Keratinocyte (primary cell): ENCODE data around the gene ACTL10. TPM values are rescaled to one million over a fixed set of nuclear protein-coding genes. Genes with fewer than 3 reads are reported as not detected.

Experiments
- DNase-seq: peaks from one replicate; pipeline ENCODE4 v3.0.0-alpha.2; 2011; ENCODE audit warnings: low read depth, missing footprints, low spot score
- FAIRE-seq: peaks from 2 replicates; lab custom pipeline; 2011; peaks lifted over from hg19 to GRCh38; lab: Jason Lieb, UNC
- H2AFZ ChIP-seq: 2 replicates; pipeline ENCODE4 v1.6.0; 2012; ENCODE audit warnings: low read length, control low read depth, inconsistent platforms; ENCODE audit not compliant: control insufficient read depth
- H3K27ac ChIP-seq: 2 replicates; pipeline ENCODE4 v1.5.1; 2011; ENCODE audit warnings: low read length; ENCODE audit not compliant: control insufficient read depth, insufficient read depth
- H3K27me3 ChIP-seq: 3 replicates; pipeline ENCODE4 v1.6.0; 2011; ENCODE audit warnings: low read length; ENCODE audit not compliant: control insufficient read depth, insufficient read depth; ENCODE audit errors: extremely low read depth
- H3K36me3 ChIP-seq, 2 experiments: 2 replicates in 1 of 2; 3 replicates in 1 of 2; pipeline ENCODE4 v1.5.1; 2011; ENCODE audit warnings: low read length in 2 of 2, mild to moderate bottlenecking in 1 of 2; ENCODE audit not compliant: control insufficient read depth in 2 of 2, insufficient read depth in 2 of 2; ENCODE audit errors: extremely low read depth in 1 of 2
- H3K4me1 ChIP-seq: 3 replicates; pipeline ENCODE4 v1.5.1; 2011; ENCODE audit warnings: low read length; ENCODE audit not compliant: control insufficient read depth, insufficient read depth; ENCODE audit errors: extremely low read depth
- H3K4me2 ChIP-seq: 3 replicates; pipeline ENCODE4 v1.6.0; 2011; ENCODE audit warnings: low read depth, low read length; ENCODE audit not compliant: control insufficient read depth, insufficient read depth; ENCODE audit errors: extremely low read depth
- H3K4me3 ChIP-seq, 3 experiments: fragments of 200-600 bp in 1 of 3; sonication (generic) in 1 of 3; 2 replicates in 2 of 3; 3 replicates in 1 of 3; pipeline ENCODE4 v1.5.1; 2011 to 2016; ENCODE audit warnings: low read length in 3 of 3, mild to moderate bottlenecking in 3 of 3, control low read depth in 2 of 3, inconsistent platforms in 1 of 3, low read depth in 1 of 3, mixed read lengths in 1 of 3, mixed run types in 1 of 3, moderate library complexity in 1 of 3; ENCODE audit not compliant: control insufficient read depth in 2 of 3, insufficient read depth in 2 of 3; ENCODE audit errors: extremely low read depth in 1 of 3
- H3K79me2 ChIP-seq: 2 replicates; pipeline ENCODE4 v1.6.0; 2012; ENCODE audit warnings: low read length; ENCODE audit not compliant: control insufficient read depth, insufficient read depth
- H3K9ac ChIP-seq: 3 replicates; pipeline ENCODE4 v1.6.0; 2011; ENCODE audit warnings: low read length; ENCODE audit not compliant: control insufficient read depth, insufficient read depth; ENCODE audit errors: extremely low read depth
- H3K9me1 ChIP-seq: 3 replicates; pipeline ENCODE4 v1.6.0; 2011; ENCODE audit warnings: low read length; ENCODE audit not compliant: control insufficient read depth, insufficient read depth; ENCODE audit errors: extremely low read depth
- H3K9me3 ChIP-seq: 2 replicates; pipeline ENCODE4 v1.5.1; 2012; ENCODE audit warnings: low read depth, low read length; ENCODE audit not compliant: control insufficient read depth
- H4K20me1 ChIP-seq: 3 replicates; pipeline ENCODE4 v1.6.0; 2011; ENCODE audit warnings: low read length; ENCODE audit not compliant: control insufficient read depth, insufficient read depth; ENCODE audit errors: extremely low read depth
- EZH2 ChIP-seq: IDR thresholded peaks from one replicate; pipeline ENCODE4 v1.6.1; 2012; ENCODE audit warnings: inconsistent platforms, mild to moderate bottlenecking, low read length, moderate library complexity
- dilution Hi-C: fragments of 300-500 bp; cut with MboI; formaldehyde crosslinking; loops from one replicate; pipeline ENCODE4 v1.7.0; 2020; ENCODE audit warnings: low sequenced_read_pairs; ENCODE audit not compliant: extremely low pct_ligation_motif_present
- polyA plus RNA-seq, 5 experiments: library from polyadenylated mRNA; depleted of rRNA in 3 of 5; stranded (reverse) in 3 of 5; stranded (forward) in 1 of 5; unstranded in 1 of 5; fragments of >200 nt; gene quantifications; 1 replicate in 1 of 5; 2 replicates in 3 of 5; 3 replicates in 1 of 5; pipeline versions ENCODE4 v1.2.1 to v1.2.3, GENCODE V29; 2011 to 2012; ENCODE audit warnings: missing spikeins in 2 of 5, low read depth in 1 of 5, low replicate concordance in 1 of 5
- TF ChIP-seq, protein P1 (sequence below), 3 experiments: IDR thresholded peaks in 1 of 3; conservative IDR thresholded peaks in 1 of 3; optimal IDR thresholded peaks in 1 of 3; 2 replicates in 2 of 3; 3 replicates in 1 of 3; pipeline versions ENCODE3 to v1.5.1; 2011; ENCODE audit warnings: low read length in 3 of 3, mild to moderate bottlenecking in 3 of 3, moderate library complexity in 2 of 3, control low read depth in 1 of 3, inconsistent platforms in 1 of 3; ENCODE audit not compliant: insufficient read depth in 2 of 3; ENCODE audit errors: extremely low read depth in 1 of 3

ACTL10 gene
- polyA plus RNA-seq, 1 donor (not counting 4 experiments of a cell fraction or from before 2014, with no cell fraction given) = 0.28 TPM

DNA sequence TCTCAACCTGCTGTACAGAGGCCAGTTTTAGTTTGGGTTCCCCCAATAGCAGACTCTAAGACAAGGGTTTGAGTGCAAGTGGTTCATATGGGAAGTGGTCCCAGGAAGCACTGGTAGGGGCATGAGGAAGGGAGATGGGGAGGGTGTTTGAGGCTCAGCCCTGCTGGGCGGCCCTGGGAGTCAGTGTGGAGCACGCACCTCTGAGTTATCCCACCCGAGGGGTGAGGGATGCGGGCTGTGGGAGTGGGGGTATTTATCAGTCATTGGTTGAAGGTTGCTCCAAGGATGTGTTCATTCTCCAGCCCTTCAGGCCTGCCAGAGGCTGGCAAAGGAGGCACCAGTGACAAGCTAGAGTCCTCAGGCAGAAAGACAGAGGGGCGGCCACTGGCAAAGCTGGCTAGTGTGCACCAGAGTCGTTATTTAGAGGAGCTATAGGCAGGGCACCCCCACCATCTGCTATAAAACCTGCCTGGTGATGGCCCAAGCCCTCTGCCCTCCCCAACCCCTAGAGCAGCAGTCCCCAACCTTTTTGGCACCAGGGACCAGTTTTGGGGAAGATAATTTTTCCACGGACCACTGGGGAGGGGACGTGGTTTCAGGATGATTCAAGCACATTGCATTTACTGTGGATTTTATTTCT is 36.9 kb downstream of the ACTL10 start:
- Histone ChIP-seq H3K4me3 (no peak overlapping the region), H4K20me1 (no peaks in the 10 kb centered on the region), H3K4me2 (no peak overlapping the region), H3K9me1 (no peaks in the 10 kb centered on the region), H3K4me1 (no peaks in the 10 kb centered on the region), H3K79me2 (no peaks in the 10 kb centered on the region), H3K36me3 (peaks cover 0 to 5% of the 10 kb centered on the region in 2 experiments), H3K27ac (no peak overlapping the region), H3K9ac (no peak overlapping the region), H2AFZ (no peak overlapping the region), H3K27me3 (no peaks in the 10 kb centered on the region), H3K9me3 (no peaks in the 10 kb centered on the region)
- no peak for DNase-seq
- no peak for FAIRE-seq
- TF ChIP-seq, protein P1, sequence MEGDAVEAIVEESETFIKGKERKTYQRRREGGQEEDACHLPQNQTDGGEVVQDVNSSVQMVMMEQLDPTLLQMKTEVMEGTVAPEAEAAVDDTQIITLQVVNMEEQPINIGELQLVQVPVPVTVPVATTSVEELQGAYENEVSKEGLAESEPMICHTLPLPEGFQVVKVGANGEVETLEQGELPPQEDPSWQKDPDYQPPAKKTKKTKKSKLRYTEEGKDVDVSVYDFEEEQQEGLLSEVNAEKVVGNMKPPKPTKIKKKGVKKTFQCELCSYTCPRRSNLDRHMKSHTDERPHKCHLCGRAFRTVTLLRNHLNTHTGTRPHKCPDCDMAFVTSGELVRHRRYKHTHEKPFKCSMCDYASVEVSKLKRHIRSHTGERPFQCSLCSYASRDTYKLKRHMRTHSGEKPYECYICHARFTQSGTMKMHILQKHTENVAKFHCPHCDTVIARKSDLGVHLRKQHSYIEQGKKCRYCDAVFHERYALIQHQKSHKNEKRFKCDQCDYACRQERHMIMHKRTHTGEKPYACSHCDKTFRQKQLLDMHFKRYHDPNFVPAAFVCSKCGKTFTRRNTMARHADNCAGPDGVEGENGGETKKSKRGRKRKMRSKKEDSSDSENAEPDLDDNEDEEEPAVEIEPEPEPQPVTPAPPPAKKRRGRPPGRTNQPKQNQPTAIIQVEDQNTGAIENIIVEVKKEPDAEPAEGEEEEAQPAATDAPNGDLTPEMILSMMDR (optimal IDR thresholded peaks at IDR 0.05 in 1 of 3, IDR thresholded peaks at IDR 0.05 in 1 of 3, conservative IDR thresholded peaks at IDR 0.05 in 1 of 3; ENCODE audit: extremely low read depth in 1 of 3, insufficient read depth in 2 of 3, low read length in 3 of 3) = no peak
- TF ChIP-seq EZH2 = no peak
- dilution Hi-C loops = no loop called here

DNA sequence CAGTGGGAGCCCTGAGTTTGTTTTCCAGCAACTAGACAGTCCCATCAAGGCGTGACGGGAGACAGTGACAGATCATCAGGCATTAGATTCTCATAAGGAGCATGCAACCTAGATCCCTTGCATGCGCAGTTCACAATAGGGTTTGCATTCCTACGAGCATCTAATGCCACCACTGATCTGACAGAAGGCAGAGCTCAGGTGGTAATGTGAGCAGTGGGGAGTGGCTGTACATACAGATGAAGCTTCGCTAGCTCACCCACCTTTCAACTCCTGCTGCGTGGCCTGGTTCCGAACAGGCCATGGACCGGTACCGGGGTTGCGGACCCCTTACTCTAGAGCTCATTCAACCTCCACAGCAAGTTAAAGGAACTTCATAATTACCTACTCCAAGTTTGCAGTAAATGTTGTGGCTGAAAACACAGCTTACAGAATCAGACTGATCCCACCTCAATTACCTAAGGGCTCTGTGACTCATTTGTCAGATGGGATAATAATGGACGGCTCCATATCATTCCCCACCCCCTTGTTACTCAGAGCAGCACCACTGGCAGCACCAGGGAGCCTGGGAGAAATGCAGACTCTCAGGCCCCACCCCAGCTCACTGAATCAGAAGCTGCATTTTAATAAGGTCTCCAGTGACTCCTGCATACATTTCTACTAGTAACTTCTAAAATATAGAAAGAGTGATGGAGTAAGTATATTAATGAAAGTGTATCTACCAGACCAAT is 37.6 kb downstream of the ACTL10 start:
- Histone ChIP-seq H3K27me3 (no peaks in the 10 kb centered on the region), H3K27ac (no peak overlapping the region), H3K4me1 (no peaks in the 10 kb centered on the region), H4K20me1 (no peaks in the 10 kb centered on the region), H3K36me3 (peaks cover 0 to 5% of the 10 kb centered on the region in 2 experiments), H3K79me2 (no peaks in the 10 kb centered on the region), H3K9ac (no peak overlapping the region), H3K9me1 (no peaks in the 10 kb centered on the region), H2AFZ (no peak overlapping the region), H3K4me2 (no peak overlapping the region), H3K9me3 (no peaks in the 10 kb centered on the region), H3K4me3 (no peak overlapping the region)
- FAIRE-seq (no peak), DNase-seq (no peak)
- dilution Hi-C loops = no loop called here
- no peak for TF ChIP-seq EZH2
- TF ChIP-seq, protein P1 (optimal IDR thresholded peaks at IDR 0.05 in 1 of 3, IDR thresholded peaks at IDR 0.05 in 1 of 3, conservative IDR thresholded peaks at IDR 0.05 in 1 of 3; ENCODE audit: extremely low read depth in 1 of 3, insufficient read depth in 2 of 3, low read length in 3 of 3) = no peak
